Activated T-cell treated with anti-CD3 and anti-CD28 coated beads for 48 hours (primary cell): ENCODE data around the gene MYH16.
"Not testable (repeated sequence)": the region's sequence is repeated elsewhere in the genome, so short reads cannot be mapped to it uniquely, and the experiment has no call there.

ENCODE experiments used
- DNase-seq: peaks from one replicate; pipeline ENCODE4 v3.0.0-alpha.2; 2020; ENCODE audit warnings: low read depth

MYH16 gene

GRCh38 chr7:99258501-99258900, 14.1 kb upstream of the MYH16 start:
- DNase-seq: no peak

DNA sequence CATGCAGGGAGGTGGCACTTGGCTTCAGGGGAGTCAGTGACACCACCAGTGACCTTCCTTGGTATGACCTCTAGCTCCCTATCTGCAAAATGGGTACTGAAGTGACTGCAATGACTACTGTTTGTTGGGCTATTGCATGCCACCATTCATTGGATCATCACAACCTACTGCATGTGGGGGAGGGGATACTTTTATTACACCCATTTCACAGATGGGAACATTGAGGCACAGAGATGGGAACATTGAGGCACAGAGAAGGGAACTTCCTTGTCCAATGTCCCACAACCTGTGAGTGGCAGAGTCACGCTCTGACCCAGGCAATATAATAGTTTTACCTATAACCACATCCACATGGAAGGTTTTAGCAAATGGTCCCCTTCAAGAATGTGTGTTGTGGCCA, 12.2 kb upstream of the MYH16 start:
- no peak for DNase-seq

DNA sequence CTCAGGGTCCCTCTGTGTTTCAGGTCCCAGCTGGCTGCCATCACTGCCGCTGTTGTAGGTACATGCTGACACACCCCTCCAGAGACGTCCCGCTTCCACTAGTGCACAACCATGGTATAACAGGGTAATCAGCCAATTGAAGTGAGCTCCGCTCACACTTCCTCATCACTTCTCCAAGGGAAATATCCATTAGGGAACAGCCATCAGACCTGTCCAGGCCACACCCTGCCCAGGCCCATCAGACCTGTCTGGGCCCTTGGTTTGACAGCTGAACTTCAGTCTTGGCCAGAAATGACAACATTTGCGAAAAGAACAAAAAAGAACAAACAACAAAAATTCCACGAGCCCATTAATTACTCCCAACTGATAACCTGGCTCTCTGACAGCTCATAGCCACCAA, 11.0 kb upstream of the MYH16 start:
- DNase-seq: no peak

DNA sequence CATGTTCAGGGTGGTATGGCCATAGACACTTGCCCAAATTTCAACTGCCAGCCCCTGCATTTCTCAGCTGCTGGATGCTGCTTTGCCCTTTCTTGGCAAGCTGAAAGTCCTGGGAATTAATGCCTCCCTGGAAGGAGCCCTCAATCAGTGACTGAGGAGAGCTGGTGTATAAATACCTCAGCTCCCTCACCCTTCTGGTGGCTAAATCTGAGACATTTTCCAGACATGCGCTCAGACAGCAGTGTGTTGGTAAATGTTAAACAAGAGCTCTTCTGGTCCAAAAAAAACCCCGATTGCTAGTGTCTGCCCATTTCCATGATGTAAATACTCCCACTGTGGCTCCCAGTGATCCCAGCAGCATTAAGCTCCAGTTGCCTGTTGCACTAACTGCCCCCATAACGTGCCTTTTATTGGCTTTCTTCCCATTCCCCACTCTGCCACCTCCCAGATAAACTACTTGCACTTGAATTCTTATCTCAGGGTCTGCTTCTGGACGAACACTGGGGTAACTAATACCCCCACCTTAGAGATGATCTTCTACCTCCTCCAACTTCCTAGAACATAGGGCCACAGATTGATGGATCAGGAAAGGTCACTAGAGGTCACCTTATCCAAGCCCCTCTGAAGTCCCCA, 6.7 kb upstream of the MYH16 start:
- no peak for DNase-seq

- DNase-seq: no peak
Observed at GRCh38 chr7:99267481-99267840, 5.2 kb upstream of the MYH16 start.

GRCh38 chr7:99267841-99268576, 4.6 kb upstream of the MYH16 start:
- no peak for DNase-seq

DNA sequence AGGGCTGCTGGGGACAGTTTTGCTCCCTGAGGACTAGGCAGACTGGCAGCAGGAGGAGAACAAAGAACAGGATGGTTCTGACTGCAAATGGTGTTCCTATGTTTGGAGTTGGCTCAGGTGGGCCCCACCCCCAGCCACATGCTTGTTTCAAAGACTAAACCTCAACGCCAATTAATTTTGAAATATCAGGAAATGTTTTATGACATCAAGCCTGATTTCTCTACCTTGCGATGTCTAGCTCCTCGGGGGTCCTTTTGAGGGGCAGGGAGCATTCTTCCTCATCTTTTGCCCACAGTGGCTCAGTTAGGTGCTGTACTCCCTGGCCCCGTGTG, 4.1 kb upstream of the MYH16 start:
- DNase-seq: no peak

DNA sequence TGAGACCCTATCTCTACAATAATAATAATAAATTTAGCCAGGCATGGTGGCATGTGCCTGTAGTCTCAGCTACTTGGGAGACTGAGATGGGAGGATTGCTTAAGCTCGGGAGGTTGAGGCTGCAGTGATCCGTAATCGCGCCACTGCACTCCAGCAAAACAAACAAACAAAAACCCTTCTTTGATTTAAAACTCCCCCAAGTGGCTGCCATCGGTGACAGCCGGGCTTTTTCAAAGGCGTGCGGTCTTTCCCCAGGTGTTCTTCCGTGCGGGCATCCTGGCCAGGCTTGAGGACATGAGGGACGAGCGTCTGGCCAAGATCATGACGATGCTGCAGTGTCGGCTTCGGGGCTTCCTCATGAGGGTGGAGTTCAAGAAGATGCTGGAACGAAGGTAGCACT, 1.9 kb upstream of the MYH16 start:
- no peak for DNase-seq

- DNase-seq: not testable (repeated sequence)
Observed at GRCh38 chr7:99273561-99273960, 922 bp downstream of the MYH16 start.

DNA sequence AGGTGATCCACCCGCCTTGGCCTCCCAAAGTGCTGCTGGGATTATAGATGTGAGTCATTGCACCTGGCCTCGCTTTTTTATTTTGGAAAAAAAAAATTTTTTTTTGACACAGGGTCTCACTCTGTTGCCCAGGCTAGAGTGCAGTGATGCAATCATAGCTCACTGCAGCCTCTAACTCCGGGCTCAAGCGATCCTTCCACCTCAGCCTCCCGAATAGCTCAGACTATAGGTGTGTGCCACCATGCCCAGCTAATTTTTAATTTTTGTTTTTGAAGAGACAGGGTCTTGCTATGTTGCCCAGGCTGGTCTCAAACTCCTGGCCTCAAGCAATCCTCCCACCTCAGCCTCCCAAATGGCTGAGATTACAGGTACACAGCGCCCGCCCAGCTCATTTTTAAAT, 2.3 kb downstream of the MYH16 start:
- DNase-seq: not testable (repeated sequence)

GRCh38 chr7:99275496-99275895, 2.9 kb downstream of the MYH16 start:
- DNase-seq: no peak

GRCh38 chr7:99278180-99278579, 5.5 kb downstream of the MYH16 start:
- no peak for DNase-seq

GRCh38 chr7:99284165-99284564, 11.5 kb downstream of the MYH16 start:
- not testable (repeated sequence) for DNase-seq

- no peak for DNase-seq
Observed at GRCh38 chr7:99287779-99288534, 15.3 kb downstream of the MYH16 start.

GRCh38 chr7:99289185-99289584, 16.5 kb downstream of the MYH16 start:
- no peak for DNase-seq

DNA sequence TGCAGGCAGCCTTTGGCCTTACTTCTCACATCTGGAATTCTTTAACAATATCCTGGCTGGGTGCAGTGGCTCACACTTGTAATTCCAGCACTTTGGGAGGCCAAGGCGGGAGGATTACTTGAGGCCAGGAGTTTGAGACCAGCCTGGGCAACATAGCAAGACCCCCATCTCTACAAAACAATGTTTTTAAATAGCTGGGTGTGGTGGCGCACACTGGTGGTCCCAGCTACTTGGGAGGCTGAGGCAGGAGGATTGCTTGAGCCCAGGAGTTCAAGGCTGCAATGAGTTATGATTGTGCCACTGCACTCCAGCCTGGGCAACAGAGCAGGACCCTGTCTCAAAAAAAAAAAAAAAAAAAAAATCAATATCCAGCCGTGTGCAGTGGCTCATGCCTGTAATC, 17.5 kb downstream of the MYH16 start:
- DNase-seq: not testable (repeated sequence)

DNA sequence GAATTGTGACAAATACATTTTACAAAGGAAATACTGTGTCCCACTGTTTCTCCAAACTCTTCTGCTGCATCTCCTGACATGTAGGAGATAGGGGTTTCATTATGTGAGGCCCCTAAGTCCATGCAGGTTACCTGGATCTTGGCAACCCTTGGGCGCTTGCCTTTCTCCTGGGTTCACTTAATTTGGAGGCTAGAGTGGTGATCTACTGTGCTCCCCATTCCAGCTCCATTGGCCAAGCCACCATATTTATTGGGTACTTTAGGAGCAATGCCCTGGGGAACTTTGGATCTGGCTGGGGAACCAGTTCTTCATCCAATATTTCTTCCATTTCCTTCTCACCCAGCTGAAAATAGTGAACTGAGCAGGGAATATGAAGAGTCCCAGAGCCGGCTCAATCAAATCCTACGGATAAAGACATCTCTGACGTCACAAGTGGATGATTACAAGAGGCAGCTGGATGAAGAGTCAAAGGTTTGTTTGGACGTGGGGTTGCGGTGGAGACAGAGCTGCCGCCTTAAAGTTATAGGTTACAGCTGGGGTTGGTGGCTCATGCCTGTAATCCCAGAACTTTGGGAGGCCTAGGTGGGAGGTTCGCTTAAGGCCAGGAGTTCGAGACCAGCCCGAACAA, 18.5 kb downstream of the MYH16 start:
- no peak for DNase-seq

GRCh38 chr7:99292127-99292526, 19.5 kb downstream of the MYH16 start:
- no peak for DNase-seq

- DNase-seq: no peak
Observed at GRCh38 chr7:99293167-99293566, 20.5 kb downstream of the MYH16 start.

- no peak for DNase-seq
Observed at GRCh38 chr7:99293650-99294049, 21.0 kb downstream of the MYH16 start.

DNA sequence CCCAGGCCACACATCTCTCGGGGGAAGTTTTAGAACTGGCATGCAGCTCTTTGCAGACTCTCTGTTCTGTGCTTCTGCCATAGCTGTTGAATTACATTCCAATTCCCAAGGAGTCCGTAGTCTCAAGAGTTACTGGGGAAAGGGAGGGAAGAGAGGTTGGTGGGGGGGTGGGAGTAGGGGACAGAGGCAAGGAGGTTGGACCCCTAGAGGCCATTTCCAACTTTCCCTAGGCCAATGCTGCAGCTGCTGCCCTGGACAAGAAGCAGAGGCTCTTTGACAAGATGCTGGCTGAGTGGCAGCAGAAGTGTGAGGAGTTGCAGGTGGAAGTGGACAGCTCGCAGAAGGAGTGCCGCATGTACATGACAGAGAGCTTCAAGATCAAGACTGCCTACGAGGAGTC, 23.8 kb downstream of the MYH16 start:
- DNase-seq: no peak

GRCh38 chr7:99301496-99301895, 28.9 kb downstream of the MYH16 start:
- no peak for DNase-seq
